GM19193 (cell line): ENCODE data around the gene GFOD2.

Experiments
- POLR2A ChIP-seq: IDR thresholded peaks from 4 replicates; pipeline ENCODE4 v1.6.1; 2011; ENCODE audit not compliant: insufficient read depth, insufficient read length; ENCODE audit errors: extremely low read depth

The GFOD2 gene

GRCh38 chr16:67699265-67699664, 19.9 kb downstream of the GFOD2 start:
- no peak for TF ChIP-seq POLR2A

GRCh38 chr16:67697422-67698185, 21.5 kb downstream of the GFOD2 start:
- no peak for TF ChIP-seq POLR2A

GRCh38 chr16:67694611-67695010, 24.5 kb downstream of the GFOD2 start:
- no peak for TF ChIP-seq POLR2A

- TF ChIP-seq POLR2A, result no peak
Observed at GRCh38 chr16:67685388-67686112, 33.6 kb downstream of the GFOD2 start.

- TF ChIP-seq POLR2A, result no peak
Observed at GRCh38 chr16:67683767-67684166, 35.3 kb downstream of the GFOD2 start.

- no peak for TF ChIP-seq POLR2A
Observed at GRCh38 chr16:67679935-67680897, 38.9 kb downstream of the GFOD2 start.

- no peak for TF ChIP-seq POLR2A
Observed at GRCh38 chr16:67678354-67679023, 40.6 kb downstream of the GFOD2 start.

- no peak for TF ChIP-seq POLR2A
Observed at GRCh38 chr16:67677712-67678111, 41.4 kb downstream of the GFOD2 start.

- no peak for TF ChIP-seq POLR2A
Observed at GRCh38 chr16:67676939-67677338, 42.2 kb downstream of the GFOD2 start.

GRCh38 chr16:67676516-67676915, 42.6 kb downstream of the GFOD2 start:
- TF ChIP-seq POLR2A, result no peak

GRCh38 chr16:67675999-67676398, 43.1 kb downstream of the GFOD2 start:
- TF ChIP-seq POLR2A, result no peak

GRCh38 chr16:67675579-67675935, 43.6 kb downstream of the GFOD2 start:
- no peak for TF ChIP-seq POLR2A

GRCh38 chr16:67674851-67675578, 44.1 kb downstream of the GFOD2 start:
- TF ChIP-seq POLR2A, result no peak
